HG02840 (cell line): ENCODE measurements around the gene METTL23.
A peak's percentile ranks its signal among the peaks of the same experiment; 100 is the strongest.
"Not testable (repeated sequence)": the region's sequence is repeated elsewhere in the genome, so short reads cannot be mapped to it uniquely, and the experiment has no call there.

Source experiments
- ATAC-seq: cut with Tn5 transposase; IDR thresholded peaks from one replicate; pipeline ENCODE4 v1.9.1; 2021; ENCODE audit warnings: mild to moderate bottlenecking, moderate library complexity, moderate number of reproducible peaks; ENCODE audit not compliant: unreplicated experiment, low FRiP score

METTL23 gene

GRCh38 chr17:76710863-76711611 is 15.6 kb upstream of the METTL23 start, which contains the start of gene MXRA7:
MXRA7 (minus strand) TSS chr17:76710965; CDS start chr17:76710946, 19 bp downstream.
- no peak for ATAC-seq

- not testable (repeated sequence) for ATAC-seq
Observed at GRCh38 chr17:76712321-76712720, 14.3 kb upstream of the METTL23 start.

- ATAC-seq = no peak
Observed at GRCh38 chr17:76713765-76714164, 12.9 kb upstream of the METTL23 start.

GRCh38 chr17:76714336-76714735 is 12.3 kb upstream of the METTL23 start:
- ATAC-seq = no peak

GRCh38 chr17:76714822-76715495 is 11.7 kb upstream of the METTL23 start:
- ATAC-seq = no peak

- no peak for ATAC-seq
Observed at GRCh38 chr17:76715496-76715830, 11.2 kb upstream of the METTL23 start.

- ATAC-seq = no peak
Observed at GRCh38 chr17:76716146-76716838, 10.3 kb upstream of the METTL23 start.

- ATAC-seq = no peak
Observed at GRCh38 chr17:76716839-76717215, 9.8 kb upstream of the METTL23 start.

GRCh38 chr17:76718516-76718915 is 8.1 kb upstream of the METTL23 start:
- no peak for ATAC-seq

- no peak for ATAC-seq
Observed at GRCh38 chr17:76720211-76720610, 6.4 kb upstream of the METTL23 start.

- no peak for ATAC-seq
Observed at GRCh38 chr17:76720941-76721340, 5.7 kb upstream of the METTL23 start.

- ATAC-seq = no peak
Observed at GRCh38 chr17:76721463-76721862, 5.2 kb upstream of the METTL23 start.

GRCh38 chr17:76722279-76722678 is 4.4 kb upstream of the METTL23 start:
- ATAC-seq = no peak

- not testable (repeated sequence) for ATAC-seq
Observed at GRCh38 chr17:76722977-76723376, 3.7 kb upstream of the METTL23 start.

GRCh38 chr17:76723812-76724211 is 2.8 kb upstream of the METTL23 start:
- ATAC-seq = no peak

- ATAC-seq = peak; percentile 11
Observed at GRCh38 chr17:76725580-76726230, 934 bp upstream of the METTL23 start.

GRCh38 chr17:76726231-76726775 is 336 bp upstream of the METTL23 start, which contains the start of gene JMJD6:
JMJD6 (minus strand) TSS chr17:76726606; CDS start chr17:76726475, 131 bp downstream.
- ATAC-seq = peak; percentile 81

- no peak for ATAC-seq
Observed at GRCh38 chr17:76727745-76728456, 1.3 kb downstream of the METTL23 start.

- ATAC-seq = not testable (repeated sequence)
Observed at GRCh38 chr17:76731800-76732733, 5.4 kb downstream of the METTL23 start.
